ENCODE measurements around the gene HFE. TPM values are rescaled to one million over a fixed set of nuclear protein-coding genes. Genes with fewer than 3 reads are reported as not detected.

The HFE gene
- total RNA-seq, 1 experiment from 2014 or later: 5.7 TPM

DNA sequence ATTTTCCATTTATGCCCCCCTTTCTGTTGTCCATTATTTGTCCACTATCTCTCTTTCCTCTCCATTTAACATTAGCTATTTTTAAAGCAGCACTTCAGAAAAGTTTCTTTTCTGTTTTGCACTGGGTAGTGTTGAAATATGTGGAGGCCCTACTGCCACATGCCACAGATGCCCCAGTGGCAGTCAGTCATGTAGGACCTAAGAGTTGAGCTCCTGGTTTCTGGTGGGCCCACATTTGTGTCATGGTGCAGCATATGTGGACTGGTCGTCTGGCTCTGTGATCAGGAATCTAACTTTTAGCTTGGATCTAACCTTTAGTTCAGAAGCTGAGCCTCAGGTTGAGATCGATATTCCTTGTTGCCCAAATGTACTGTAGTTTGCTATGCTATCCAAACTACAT, 54.8 kb downstream of the HFE start:
- H3K36me3 Mint-ChIP-seq (ENCODE audit: insufficient read depth, unreplicated experiment): peaks cover 5% of the 10 kb centered on the region
- H3K4me1 Mint-ChIP-seq (ENCODE audit: low read depth, unreplicated experiment): peaks cover 6% of the 10 kb centered on the region
- TF ChIP-seq, protein P1, sequence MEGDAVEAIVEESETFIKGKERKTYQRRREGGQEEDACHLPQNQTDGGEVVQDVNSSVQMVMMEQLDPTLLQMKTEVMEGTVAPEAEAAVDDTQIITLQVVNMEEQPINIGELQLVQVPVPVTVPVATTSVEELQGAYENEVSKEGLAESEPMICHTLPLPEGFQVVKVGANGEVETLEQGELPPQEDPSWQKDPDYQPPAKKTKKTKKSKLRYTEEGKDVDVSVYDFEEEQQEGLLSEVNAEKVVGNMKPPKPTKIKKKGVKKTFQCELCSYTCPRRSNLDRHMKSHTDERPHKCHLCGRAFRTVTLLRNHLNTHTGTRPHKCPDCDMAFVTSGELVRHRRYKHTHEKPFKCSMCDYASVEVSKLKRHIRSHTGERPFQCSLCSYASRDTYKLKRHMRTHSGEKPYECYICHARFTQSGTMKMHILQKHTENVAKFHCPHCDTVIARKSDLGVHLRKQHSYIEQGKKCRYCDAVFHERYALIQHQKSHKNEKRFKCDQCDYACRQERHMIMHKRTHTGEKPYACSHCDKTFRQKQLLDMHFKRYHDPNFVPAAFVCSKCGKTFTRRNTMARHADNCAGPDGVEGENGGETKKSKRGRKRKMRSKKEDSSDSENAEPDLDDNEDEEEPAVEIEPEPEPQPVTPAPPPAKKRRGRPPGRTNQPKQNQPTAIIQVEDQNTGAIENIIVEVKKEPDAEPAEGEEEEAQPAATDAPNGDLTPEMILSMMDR (IDR thresholded peaks at IDR 0.05; ENCODE audit: insufficient read depth in 1 of 2, low read depth in 1 of 2, low read length in 1 of 2, severe bottlenecking in 1 of 2, unreplicated experiment in 1 of 2): no peak
- Histone ChIP-seq H3K27me3 (replicated peaks; ENCODE audit: control insufficient read depth, insufficient read depth, low read length) (no peaks in the 10 kb centered on the region), H3K4me3 (ENCODE audit: low read depth, low read length) (no peak overlapping the region), H3K4me1 (no peaks in the 10 kb centered on the region), H3K36me3 (ENCODE audit: control insufficient read depth, insufficient read depth, low read length) (no peaks in the 10 kb centered on the region), H3K9me3 (no peaks in the 10 kb centered on the region)
- no peak overlapping the region for H3K4me3 Mint-ChIP-seq (ENCODE audit: unreplicated experiment)
- no TSS peak for BruUV-seq (replicated peaks)
- H3K27ac Mint-ChIP-seq (ENCODE audit: unreplicated experiment): no peak overlapping the region
- intact Hi-C loops (cut with micrococcal nuclease; ENCODE audit: unreplicated experiment): no loop called here
- H3K27me3 Mint-ChIP-seq (ENCODE audit: insufficient read depth, unreplicated experiment): no peaks in the 10 kb centered on the region
- ChIA-PET CTCF (no interaction called here), POLR2A (interaction anchor here (1.2 to 1.5 kb wide), 2 partner anchors 15 to 16 kb away, joined by 3 read pairs; no protein-coding TSS in a partner anchor)
- no peak for DNase-seq
- H3K9me3 Mint-ChIP-seq (ENCODE audit: unreplicated experiment): no peaks in the 10 kb centered on the region

Other genes starting within 250 kb of the HFE start
- not detected in 2 replicates for gene SLC17A3, start 213.2 kb upstream of the HFE start, total RNA-seq (2022)
- gene SLC17A2, start 156.7 kb upstream of the HFE start, total RNA-seq (2022): not detected in 2 replicates
- 0.53 and 0.70 TPM in 2 replicates for gene TRIM38, start 124.6 kb upstream of the HFE start, total RNA-seq (2022)